Loucy (cell line): ENCODE data around the gene PXMP4.

Experiments
- CTCF ChIP-seq: fragments of 200-600 bp; sonication (generic); conservative IDR thresholded peaks from 2 replicates; pipeline ENCODE4 v1.5.1; 2014; ENCODE audit warnings: mild to moderate bottlenecking, antibody characterized with exemption, low read length
- EZH2phosphoT487 ChIP-seq: fragments of 200-600 bp; IDR thresholded peaks from 2 replicates; pipeline ENCODE4 v1.6.1; 2018; ENCODE audit warnings: antibody characterized with exemption, mild to moderate bottlenecking, moderate library complexity, borderline replicate concordance

GRCh38 chr20:33716498-33716897, 3.6 kb downstream of the PXMP4 start:
- no peak for TF ChIP-seq CTCF
- TF ChIP-seq EZH2phosphoT487 = no peak
